Mammary epithelial cell (primary cell): ENCODE results near the gene ZFHX3.

ENCODE experiments used
- CTCF ChIP-seq, 2 donors: IDR thresholded peaks in 1 of 2; conservative IDR thresholded peaks in 1 of 2; 2 replicates each; pipeline ENCODE4 v1.5.1; 2011 to 2012; ENCODE audit warnings: inconsistent platforms in 2 of 2, low read length in 2 of 2, mild to moderate bottlenecking in 2 of 2, control low read depth in 1 of 2, low read depth in 1 of 2; ENCODE audit not compliant: insufficient read depth in 1 of 2; ENCODE audit errors: extremely low read depth in 1 of 2
- EZH2 ChIP-seq: IDR thresholded peaks from 2 replicates; pipeline ENCODE4 v1.6.1; 2012; ENCODE audit warnings: low read length, inconsistent platforms, borderline replicate concordance

- TF ChIP-seq CTCF (conservative IDR thresholded peaks at IDR 0.05 in 1 of 2, IDR thresholded peaks at IDR 0.05 in 1 of 2; ENCODE audit: extremely low read depth in 1 of 2, insufficient read depth in 1 of 2, low read depth in 1 of 2, low read length in 2 of 2) (no peak), EZH2 (no peak)
Measured at GRCh38 chr16:72783716-72784318, 264.1 kb downstream of the ZFHX3 start.
